Neutrophil (primary cell): Measurements from ENCODE around the gene HS1BP3.

Experiments used
- H3K27ac ChIP-seq: fragments of 200-600 bp; sonication (generic); 2 replicates; pipeline ENCODE4 v1.5.1; 2016; ENCODE audit warnings: mild to moderate bottlenecking, moderate library complexity
- H3K27me3 ChIP-seq: fragments of 200-600 bp; sonication (generic); 2 replicates; pipeline ENCODE4 v1.6.0; 2016; ENCODE audit warnings: mild to moderate bottlenecking
- H3K36me3 ChIP-seq: fragments of 200-600 bp; sonication (generic); 2 replicates; pipeline ENCODE4 v1.5.1; 2017
- H3K4me1 ChIP-seq, 2 experiments: fragments of 200-600 bp in 1 of 2; sonication (generic) in 1 of 2; 1 replicate in 1 of 2; 2 replicates in 1 of 2; pipeline versions ENCODE4 v1.5.1 to v1.6.1; 2013 to 2016; ENCODE audit warnings: low read depth in 1 of 2, low read length in 1 of 2, mild to moderate bottlenecking in 1 of 2, moderate library complexity in 1 of 2; ENCODE audit not compliant: control insufficient read depth in 1 of 2, insufficient read depth in 1 of 2
- H3K4me3 ChIP-seq, 2 experiments: fragments of 200-600 bp in 1 of 2; sonication (generic) in 1 of 2; 1 replicate in 1 of 2; 2 replicates in 1 of 2; pipeline ENCODE4 v1.5.1; 2013 to 2016; ENCODE audit warnings: low read depth in 1 of 2, low read length in 1 of 2, mild to moderate bottlenecking in 1 of 2, moderate library complexity in 1 of 2
- H3K9me3 ChIP-seq: fragments of 200-600 bp; sonication (generic); 2 replicates; pipeline ENCODE4 v1.5.1; 2016
- CTCF ChIP-seq: fragments of 200-600 bp; sonication (generic); IDR thresholded peaks from 2 replicates; pipeline ENCODE4 v1.5.1; 2016; ENCODE audit warnings: antibody characterized with exemption

The HS1BP3 gene

GRCh38 chr2:20612925-20613916 lies 37.7 kb downstream of the HS1BP3 start:
- H3K4me1 ChIP-seq: no peaks in the 10 kb centered on the region
- TF ChIP-seq CTCF: no peak

GRCh38 chr2:20611844-20612356 lies 39.0 kb downstream of the HS1BP3 start:
- H3K36me3 ChIP-seq: peaks cover 15% of the 10 kb centered on the region
- no peaks in the 10 kb centered on the region for H3K4me1 ChIP-seq
- H3K27me3 ChIP-seq: no peaks in the 10 kb centered on the region
- no peaks in the 10 kb centered on the region for H3K9me3 ChIP-seq
- TF ChIP-seq CTCF: no peak
- H3K4me3 ChIP-seq: no peak overlapping the region
- no peak overlapping the region for H3K27ac ChIP-seq

More at GRCh38 chr2:20612925-20613916, 37.7 kb downstream of the HS1BP3 start:
- Histone ChIP-seq H3K36me3 (peaks cover 26% of the 10 kb centered on the region), H3K27me3 (no peaks in the 10 kb centered on the region), H3K9me3 (no peaks in the 10 kb centered on the region), H3K27ac (no peak overlapping the region), H3K4me3 (no peak overlapping the region)

- Histone ChIP-seq H3K9me3 (no peaks in the 10 kb centered on the region), H3K27me3 (no peaks in the 10 kb centered on the region), H3K4me1 (no peaks in the 10 kb centered on the region), H3K36me3 (peaks cover 10% of the 10 kb centered on the region), H3K27ac (no peak overlapping the region), H3K4me3 (no peak overlapping the region)
- TF ChIP-seq CTCF: no peak
Measured at GRCh38 chr2:20611077-20611843, 39.6 kb downstream of the HS1BP3 start.

GRCh38 chr2:20609995-20610357 lies 40.9 kb downstream of the HS1BP3 start:
- no peaks in the 10 kb centered on the region for H3K27me3 ChIP-seq
- H3K4me3 ChIP-seq: no peak overlapping the region
- no peaks in the 10 kb centered on the region for H3K36me3 ChIP-seq
- no peaks in the 10 kb centered on the region for H3K9me3 ChIP-seq
- no peak for TF ChIP-seq CTCF
- no peaks in the 10 kb centered on the region for H3K4me1 ChIP-seq
- H3K27ac ChIP-seq: no peak overlapping the region

GRCh38 chr2:20609349-20609994 lies 41.4 kb downstream of the HS1BP3 start:
- TF ChIP-seq CTCF: no peak
- Histone ChIP-seq H3K4me3 (no peak overlapping the region), H3K4me1 (no peaks in the 10 kb centered on the region), H3K9me3 (no peaks in the 10 kb centered on the region), H3K36me3 (no peaks in the 10 kb centered on the region), H3K27ac (no peak overlapping the region), H3K27me3 (no peaks in the 10 kb centered on the region)
